ENCODE measurements around the gene PIR. TPM values are rescaled to one million over a fixed set of nuclear protein-coding genes. Genes with fewer than 3 reads are reported as not detected.

The PIR gene
- total and polyA plus RNA-seq, 2 of the 8 experiments (the other 6 are each of a cell fraction or from before 2014, with no cell fraction given): 6.4 to 10.3 TPM

DNA sequence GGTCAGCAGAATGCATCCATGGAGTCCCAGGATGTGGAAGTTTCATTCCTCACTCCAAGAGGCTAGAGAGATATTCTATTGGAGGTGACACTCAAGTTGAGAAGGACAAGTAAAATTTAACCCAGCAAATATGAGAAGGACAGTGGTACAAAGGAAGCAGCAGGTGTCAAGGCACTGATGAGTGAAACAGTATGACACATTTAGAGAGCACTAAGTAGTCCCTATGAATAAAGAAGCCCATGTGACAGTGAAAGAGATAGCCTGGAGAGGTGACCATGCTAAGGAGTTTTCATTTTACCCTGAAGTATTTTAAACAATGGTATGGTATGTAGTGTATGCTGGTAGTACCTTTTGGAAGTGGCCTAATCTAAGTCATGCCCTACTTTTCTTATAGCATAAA, 16.7 kb upstream of the PIR start:
- H2BK120ac ChIP-seq (replicated peaks; ENCODE audit: low read depth, low read length): no peak overlapping the region
- H3K27ac ChIP-seq (ENCODE audit: low read depth, low read length): no peak overlapping the region
- no peak overlapping the region for H2BK15ac ChIP-seq (ENCODE audit: low read length)
- no peak overlapping the region for H3K56ac ChIP-seq (replicated peaks; ENCODE audit: insufficient read length, low read depth, low read length)
- no peak overlapping the region for H2AK5ac ChIP-seq (ENCODE audit: low read depth, low read length)
- no peak overlapping the region for H3K4me3 ChIP-seq (ENCODE audit: extremely low read depth in 1 of 4, insufficient read depth in 2 of 4, low read depth in 3 of 4, low read length in 4 of 4)
- H3K23ac ChIP-seq (ENCODE audit: insufficient read length): no peak overlapping the region
- no peak overlapping the region for H3K4ac ChIP-seq (replicated peaks; ENCODE audit: insufficient read length, low read depth, low read length)
- CTCF ChIA-PET (ENCODE audit: partially characterized antibody): no interaction called here
- H3K79me2 ChIP-seq (ENCODE audit: control insufficient read depth in 1 of 2, insufficient read depth in 2 of 2, low read length in 2 of 2): no peaks in the 10 kb centered on the region
- no peak overlapping the region for H3K9ac ChIP-seq (replicated peaks in 1 of 4; ENCODE audit: extremely low read depth in 1 of 4, low read depth in 3 of 4, low read length in 3 of 4)
- H2AFZ ChIP-seq (ENCODE audit: low read length): no peak overlapping the region
- no peak overlapping the region for H3K14ac ChIP-seq (ENCODE audit: insufficient read length)
- H2BK5ac ChIP-seq (ENCODE audit: low read depth, low read length): no peak overlapping the region
- FAIRE-seq (no peak), DNase-seq (ENCODE audit: low read depth in 1 of 2, low spot score in 2 of 2) (no peak)
- H4K20me1 ChIP-seq (replicated peaks in 1 of 2; ENCODE audit: control insufficient read depth in 1 of 2, insufficient read depth in 2 of 2, low read length in 2 of 2): no peaks in the 10 kb centered on the region
- no peak overlapping the region for H3K18ac ChIP-seq (ENCODE audit: extremely low read depth, low read length)
- H3K4me1 ChIP-seq (replicated peaks in 1 of 4; ENCODE audit: control insufficient read depth in 3 of 4, insufficient read depth in 4 of 4, low read length in 3 of 4): no peaks in the 10 kb centered on the region
- no peaks in the 10 kb centered on the region for H3K79me1 ChIP-seq (ENCODE audit: low read depth, low read length)
- no peak overlapping the region for H2BK12ac ChIP-seq (ENCODE audit: low read depth, low read length)
- H2BK20ac ChIP-seq (ENCODE audit: low read length): no peak overlapping the region
- no peaks in the 10 kb centered on the region for H3K9me3 ChIP-seq (ENCODE audit: insufficient read depth in 2 of 2, low read depth in 1 of 2, low read length in 1 of 2)
- no peaks in the 10 kb centered on the region for H3K23me2 ChIP-seq (ENCODE audit: low read depth, low read length)
- no peaks in the 10 kb centered on the region for H3K36me3 ChIP-seq (ENCODE audit: control insufficient read depth in 2 of 4, insufficient read depth in 4 of 4, low read length in 3 of 4)
- H4K91ac ChIP-seq (replicated peaks; ENCODE audit: insufficient read length, low read length): no peak overlapping the region
- no peak overlapping the region for H3K4me2 ChIP-seq (ENCODE audit: insufficient read depth in 1 of 2, low read depth in 2 of 2, low read length in 2 of 2)
- H4K8ac ChIP-seq (ENCODE audit: extremely low read depth, insufficient read depth, low read length): no peak overlapping the region
- TF ChIP-seq PHF8 (conservative IDR thresholded peaks at IDR 0.05; ENCODE audit: low read depth, low read length): no peak
- no peak for TF ChIP-seq KDM4A (IDR thresholded peaks at IDR 0.05; ENCODE audit: low read depth, low read length, severe bottlenecking)
- TF ChIP-seq GABPA (IDR thresholded peaks at IDR 0.05; ENCODE audit: borderline replicate concordance, insufficient read depth, low read length): no peak
- TF ChIP-seq ASH2L (IDR thresholded peaks at IDR 0.05; ENCODE audit: low read length): no peak
- no peaks in the 10 kb centered on the region for H3K27me3 ChIP-seq (replicated peaks in 1 of 4; ENCODE audit: control insufficient read depth in 3 of 4, extremely low read depth in 1 of 4, insufficient read depth in 3 of 4, low read length in 3 of 4)
- POLR2A ChIA-PET (ENCODE audit: partially characterized antibody): no interaction called here
- H4K5ac ChIP-seq (ENCODE audit: insufficient read length, low read depth, low read length): no peak overlapping the region

All from H1 (cell line).